Measurements from ENCODE around the gene GALNT17. TPM values are rescaled to one million over a fixed set of nuclear protein-coding genes. Genes with fewer than 3 reads are reported as not detected.

Gene GALNT17
- not detected for total RNA-seq

GRCh38 chr7:71132127-71132376 lies at the start of gene GALNT17:
TSS of gene GALNT17 (plus strand) at chr7:71132144.
- Mint-ChIP-seq H3K4me3 (no peak within 1 kb of the TSS), H3K27ac (no peak within 1 kb of the TSS), H3K27me3 (peaks cover 14 to 16% of the 10 kb centered on the region in 2 donors), H3K9me3 (no peaks in the 10 kb centered on the region), H3K4me1 (ENCODE audit: low read depth in 2 of 2) (no peaks in the 10 kb centered on the region), H3K36me3 (no peaks in the 10 kb centered on the region)
- no peak for ATAC-seq
- no peak for DNase-seq (ENCODE audit: low spot score)

GRCh38 chr7:71095266-71095860 lies 36.6 kb upstream of the GALNT17 start:
- H3K9me3 Mint-ChIP-seq = peaks cover 20% of the 10 kb centered on the region
- no peak overlapping the region for H3K4me3 Mint-ChIP-seq
- DNase-seq (ENCODE audit: low spot score) (no peak), ATAC-seq (no peak)
- no peaks in the 10 kb centered on the region for H3K27me3 Mint-ChIP-seq
- no peak overlapping the region for H3K27ac Mint-ChIP-seq
- H3K4me1 Mint-ChIP-seq (ENCODE audit: low read depth in 2 of 2) = no peaks in the 10 kb centered on the region
- H3K36me3 Mint-ChIP-seq = no peaks in the 10 kb centered on the region

GRCh38 chr7:71096351-71096750 lies 35.6 kb upstream of the GALNT17 start:
- ATAC-seq (no peak), DNase-seq (ENCODE audit: low spot score) (no peak)
- Mint-ChIP-seq H3K27ac (no peak overlapping the region), H3K27me3 (no peaks in the 10 kb centered on the region), H3K4me1 (ENCODE audit: low read depth in 2 of 2) (no peaks in the 10 kb centered on the region), H3K4me3 (no peak overlapping the region), H3K36me3 (no peaks in the 10 kb centered on the region), H3K9me3 (peaks cover 20% of the 10 kb centered on the region)

GRCh38 chr7:71106226-71106625 lies 25.7 kb upstream of the GALNT17 start:
- Mint-ChIP-seq H3K4me3 (no peak overlapping the region), H3K27ac (no peak overlapping the region), H3K36me3 (peaks cover 4% of the 10 kb centered on the region), H3K9me3 (peaks cover 6% of the 10 kb centered on the region), H3K4me1 (ENCODE audit: low read depth in 2 of 2) (no peaks in the 10 kb centered on the region), H3K27me3 (no peaks in the 10 kb centered on the region)
- ATAC-seq = no peak
- no peak for DNase-seq (ENCODE audit: low spot score)

GRCh38 chr7:71112436-71112835 lies 19.5 kb upstream of the GALNT17 start:
- H3K4me1 Mint-ChIP-seq (ENCODE audit: low read depth in 2 of 2) = no peaks in the 10 kb centered on the region
- ATAC-seq (no peak), DNase-seq (ENCODE audit: low spot score) (no peak)
- no peak overlapping the region for H3K4me3 Mint-ChIP-seq
- no peaks in the 10 kb centered on the region for H3K27me3 Mint-ChIP-seq
- H3K36me3 Mint-ChIP-seq = no peaks in the 10 kb centered on the region
- H3K9me3 Mint-ChIP-seq = peaks cover 14% of the 10 kb centered on the region
- H3K27ac Mint-ChIP-seq = no peak overlapping the region

GRCh38 chr7:71120096-71120495 lies 11.8 kb upstream of the GALNT17 start:
- DNase-seq (ENCODE audit: low spot score) (no peak), ATAC-seq (no peak)
- no peak overlapping the region for H3K4me3 Mint-ChIP-seq
- no peaks in the 10 kb centered on the region for H3K4me1 Mint-ChIP-seq (ENCODE audit: low read depth in 2 of 2)
- H3K9me3 Mint-ChIP-seq = peaks cover 8% of the 10 kb centered on the region
- H3K36me3 Mint-ChIP-seq = no peaks in the 10 kb centered on the region
- H3K27ac Mint-ChIP-seq = no peak overlapping the region
- no peaks in the 10 kb centered on the region for H3K27me3 Mint-ChIP-seq

- H3K4me1 Mint-ChIP-seq (ENCODE audit: low read depth in 2 of 2) = no peaks in the 10 kb centered on the region
- no peak overlapping the region for H3K27ac Mint-ChIP-seq
- ATAC-seq (no peak), DNase-seq (ENCODE audit: low spot score) (no peak)
- H3K36me3 Mint-ChIP-seq = no peaks in the 10 kb centered on the region
- peaks cover 14 to 16% of the 10 kb centered on the region in 2 donors for H3K27me3 Mint-ChIP-seq
- no peak overlapping the region for H3K4me3 Mint-ChIP-seq
- H3K9me3 Mint-ChIP-seq = no peaks in the 10 kb centered on the region
Measured at GRCh38 chr7:71129126-71129525, 2.8 kb upstream of the GALNT17 start.

- ATAC-seq (no peak), DNase-seq (ENCODE audit: low spot score) (no peak)
- Mint-ChIP-seq H3K27ac (no peak overlapping the region), H3K4me3 (no peak overlapping the region), H3K36me3 (no peaks in the 10 kb centered on the region), H3K9me3 (no peaks in the 10 kb centered on the region), H3K27me3 (peaks cover 14 to 16% of the 10 kb centered on the region in 2 donors), H3K4me1 (ENCODE audit: low read depth in 2 of 2) (no peaks in the 10 kb centered on the region)
Measured at GRCh38 chr7:71130031-71130679, 1.8 kb upstream of the GALNT17 start.

GRCh38 chr7:71131256-71132126 lies 453 bp upstream of the GALNT17 start:
- peaks cover 14 to 16% of the 10 kb centered on the region in 2 donors for H3K27me3 Mint-ChIP-seq
- H3K9me3 Mint-ChIP-seq = no peaks in the 10 kb centered on the region
- DNase-seq (ENCODE audit: low spot score) (no peak), ATAC-seq (peak in 1 of 2 donors; percentile 37)
- H3K27ac Mint-ChIP-seq = no peak overlapping the region
- no peaks in the 10 kb centered on the region for H3K36me3 Mint-ChIP-seq
- no peaks in the 10 kb centered on the region for H3K4me1 Mint-ChIP-seq (ENCODE audit: low read depth in 2 of 2)
- H3K4me3 Mint-ChIP-seq = no peak overlapping the region

GRCh38 chr7:71132377-71133231 lies 660 bp downstream of the GALNT17 start:
- H3K4me3 Mint-ChIP-seq = no peak overlapping the region

GRCh38 chr7:71133232-71133622 lies 1.3 kb downstream of the GALNT17 start:
- no peaks in the 10 kb centered on the region for H3K36me3 Mint-ChIP-seq
- no peaks in the 10 kb centered on the region for H3K9me3 Mint-ChIP-seq
- H3K4me3 Mint-ChIP-seq = no peak overlapping the region
- no peak for ATAC-seq
- peaks cover 14 to 16% of the 10 kb centered on the region in 2 donors for H3K27me3 Mint-ChIP-seq
- DNase-seq (ENCODE audit: low spot score) = no peak
- no peak overlapping the region for H3K27ac Mint-ChIP-seq
- no peaks in the 10 kb centered on the region for H3K4me1 Mint-ChIP-seq (ENCODE audit: low read depth in 2 of 2)

More at GRCh38 chr7:71132377-71133231, 660 bp downstream of the GALNT17 start:
- H3K27me3 Mint-ChIP-seq = peaks cover 14 to 16% of the 10 kb centered on the region in 2 donors
- H3K9me3 Mint-ChIP-seq = no peaks in the 10 kb centered on the region
- no peaks in the 10 kb centered on the region for H3K36me3 Mint-ChIP-seq
- no peak overlapping the region for H3K27ac Mint-ChIP-seq
- ATAC-seq (no peak), DNase-seq (ENCODE audit: low spot score) (no peak)
- H3K4me1 Mint-ChIP-seq (ENCODE audit: low read depth in 2 of 2) = no peaks in the 10 kb centered on the region

GRCh38 chr7:71133856-71134255 lies 1.9 kb downstream of the GALNT17 start:
- no peak for ATAC-seq
- no peaks in the 10 kb centered on the region for H3K4me1 Mint-ChIP-seq (ENCODE audit: low read depth in 2 of 2)

GRCh38 chr7:71135116-71135515 lies 3.2 kb downstream of the GALNT17 start:
- ATAC-seq = no peak
- no peak overlapping the region for H3K4me3 Mint-ChIP-seq
- H3K36me3 Mint-ChIP-seq = no peaks in the 10 kb centered on the region

More at GRCh38 chr7:71133856-71134255, 1.9 kb downstream of the GALNT17 start:
- Mint-ChIP-seq H3K27ac (no peak overlapping the region), H3K4me3 (no peak overlapping the region), H3K36me3 (no peaks in the 10 kb centered on the region), H3K9me3 (no peaks in the 10 kb centered on the region), H3K27me3 (peaks cover 14 to 16% of the 10 kb centered on the region in 2 donors)
- no peak for DNase-seq (ENCODE audit: low spot score)

More at GRCh38 chr7:71135116-71135515, 3.2 kb downstream of the GALNT17 start:
- peaks cover 8 to 10% of the 10 kb centered on the region in 2 donors for H3K27me3 Mint-ChIP-seq
- peaks cover 8% of the 10 kb centered on the region for H3K9me3 Mint-ChIP-seq
- H3K4me1 Mint-ChIP-seq (ENCODE audit: low read depth in 2 of 2) = no peaks in the 10 kb centered on the region
- H3K27ac Mint-ChIP-seq = no peak overlapping the region
- DNase-seq (ENCODE audit: low spot score) = no peak
